HepG2 (cell line): Measurements from ENCODE around the gene CT45A10. TPM values are rescaled to one million over a fixed set of nuclear protein-coding genes. Genes with fewer than 3 reads are reported as not detected.

Source experiments
- ATAC-seq: fragments of 200-7000 bp; cut with Tn5 transposase; 3 replicates; pipeline ENCODE4 v1.9.1; 2020; ENCODE audit warnings: mild to moderate bottlenecking, moderate library complexity
- BruUV-seq: library from RNA; stranded (reverse); fragments of 400-500 nt; replicated peaks from 2 replicates; lab custom pipeline; 2021; lab: Mats Ljungman, UMichigan
- CTCF ChIA-PET: fragments of 300-600 bp; formaldehyde crosslinking; extraction: SDS; loops from one replicate; lab custom pipeline; 2021; ENCODE audit warnings: low total read pairs, inconsistent platforms, low intra/inter-chr PET ratio; lab: Yijun Ruan, JAX
- POLR2A ChIA-PET: fragments of 350-600 bp; sonication (Branson Sonifier 250); formaldehyde crosslinking; loops from one replicate; lab custom pipeline; 2020; ENCODE audit warnings: antibody characterized with exemption, inconsistent platforms; lab: Yijun Ruan, JAX
- DNase-seq: peaks from one replicate; pipeline ENCODE4 v3.0.0-alpha.2; 2015; ENCODE audit warnings: low spot score
- FAIRE-seq: peaks from 3 replicates; lab custom pipeline; 2011; peaks lifted over from hg19 to GRCh38; lab: Jason Lieb, UNC
- H2AFZ ChIP-seq: one replicate; pipeline ENCODE4 v1.6.1; 2011; ENCODE audit warnings: low read length, inconsistent platforms
- H3K27ac ChIP-seq: fragments of 300-600 bp; 3 replicates; pipeline ENCODE4 v1.8.0; 2011; ENCODE audit warnings: mixed run types, mild to moderate bottlenecking, mixed read lengths, low read length, inconsistent platforms; ENCODE audit not compliant: insufficient read depth; ENCODE audit errors: extremely low read length
- H3K27me3 ChIP-seq, 2 experiments: fragments of 200-600 bp in 1 of 2; 2 replicates in 1 of 2; 3 replicates in 1 of 2; pipeline versions ENCODE4 v1.6.0 to v1.8.0; 2011; ENCODE audit warnings: low read length in 2 of 2, mild to moderate bottlenecking in 2 of 2, moderate library complexity in 2 of 2, inconsistent platforms in 1 of 2; ENCODE audit not compliant: insufficient read depth in 2 of 2, control insufficient read depth in 1 of 2
- H3K36me3 ChIP-seq, 2 experiments: fragments of 200-600 bp in 1 of 2; replicated peaks in 1 of 2; 2 replicates in 1 of 2; 3 replicates in 1 of 2; pipeline versions ENCODE4 v1.5.1 to v1.8.0; 2011; ENCODE audit warnings: low read length in 2 of 2, inconsistent platforms in 1 of 2; ENCODE audit not compliant: insufficient read depth in 2 of 2, control insufficient read depth in 1 of 2
- H3K4me1 ChIP-seq: 2 replicates; pipeline ENCODE4 v1.5.1; 2012; ENCODE audit warnings: low read length, inconsistent platforms; ENCODE audit not compliant: insufficient read depth
- H3K4me2 ChIP-seq: 2 replicates; pipeline ENCODE4 v1.6.0; 2011; ENCODE audit warnings: low read depth, low read length, inconsistent platforms
- H3K4me3 ChIP-seq, 3 experiments: fragments of 200-600 bp in 1 of 3; sonication (generic), shearing (Covaris generic) in 1 of 3; replicated peaks in 1 of 3; 2 replicates each; pipeline ENCODE4 v1.5.1; 2011 to 2016; ENCODE audit warnings: low read length in 3 of 3, inconsistent platforms in 2 of 3, low read depth in 2 of 3, mild to moderate bottlenecking in 2 of 3, control low read depth in 1 of 3, mixed read lengths in 1 of 3; ENCODE audit not compliant: insufficient read depth in 1 of 3
- H3K79me2 ChIP-seq: one replicate; pipeline ENCODE4 v1.6.1; 2011; ENCODE audit warnings: low read length, inconsistent platforms; ENCODE audit not compliant: insufficient read depth
- H3K9ac ChIP-seq: 2 replicates; pipeline ENCODE4 v1.6.0; 2011; ENCODE audit warnings: mild to moderate bottlenecking, low read depth, low read length, inconsistent platforms; ENCODE audit not compliant: insufficient read depth
- H3K9me3 ChIP-seq: 2 replicates; pipeline ENCODE4 v1.5.1; 2012; ENCODE audit warnings: mild to moderate bottlenecking, low read length
- H4K20me1 ChIP-seq: 2 replicates; pipeline ENCODE4 v1.6.0; 2011; ENCODE audit warnings: inconsistent platforms, mild to moderate bottlenecking, low read length, moderate library complexity; ENCODE audit not compliant: insufficient read depth
- AHR ChIP-seq: IDR thresholded peaks from 2 replicates; pipeline ENCODE4 v1.6.1; 2018; ENCODE audit warnings: missing genetic modification reagents, missing compliant biosample characterization
- CBFB ChIP-seq: sonication (generic); formaldehyde crosslinking; IDR thresholded peaks from 2 replicates; pipeline ENCODE4 v1.4.0; 2020; ENCODE audit warnings: missing genetic modification reagents
- CBX2 ChIP-seq, 2 experiments: fragments of 200-600 bp in 1 of 2; sonication (generic); formaldehyde crosslinking in 1 of 2; IDR thresholded peaks; 2 replicates each; pipeline versions ENCODE4 v1.7.0 to v1.8.1; 2018 to 2022; ENCODE audit warnings: low read depth in 2 of 2, low read length in 1 of 2, mild to moderate bottlenecking in 1 of 2, missing genetic modification reagents in 1 of 2
- FLYWCH1 ChIP-seq: sonication (generic); formaldehyde crosslinking; IDR thresholded peaks from 2 replicates; pipeline ENCODE4 v1.8.1; 2023; ENCODE audit warnings: mild to moderate bottlenecking, missing genetic modification reagents
- HIC2 ChIP-seq: sonication (generic); formaldehyde crosslinking; IDR thresholded peaks from 2 replicates; pipeline ENCODE4 v1.9.0; 2022; ENCODE audit warnings: low read depth, missing genetic modification reagents
- KLF9 ChIP-seq: IDR thresholded peaks from 2 replicates; pipeline ENCODE4 v1.6.1; 2016; ENCODE audit warnings: low read depth
- MAFF ChIP-seq: IDR thresholded peaks from 2 replicates; pipeline ENCODE4 v1.6.1; 2011; ENCODE audit warnings: low read depth, low read length, improper control_type of control experiment
- PAWR ChIP-seq: sonication (generic); formaldehyde crosslinking; IDR thresholded peaks from 2 replicates; pipeline ENCODE4 v1.4.0; 2020; ENCODE audit warnings: missing genetic modification reagents, mild to moderate bottlenecking, borderline replicate concordance
- PITX1 ChIP-seq: sonication (generic); formaldehyde crosslinking; IDR thresholded peaks from 2 replicates; pipeline ENCODE4 v1.5.1; 2020; ENCODE audit warnings: mild to moderate bottlenecking, missing genetic modification reagents
- RARA ChIP-seq: IDR thresholded peaks from 2 replicates; pipeline ENCODE4 v1.6.1; 2016; ENCODE audit warnings: missing genetic modification reagents, missing compliant biosample characterization
- RORA ChIP-seq: sonication (generic); formaldehyde crosslinking; IDR thresholded peaks from 2 replicates; pipeline ENCODE4 v1.5.0; 2020; ENCODE audit warnings: mild to moderate bottlenecking, missing genetic modification reagents, moderate library complexity
- SALL2 ChIP-seq: sonication (generic); formaldehyde crosslinking; IDR thresholded peaks from 2 replicates; pipeline ENCODE4 v1.8.1; 2023; ENCODE audit warnings: mild to moderate bottlenecking, missing genetic modification reagents, inconsistent platforms
- TBX2 ChIP-seq: sonication (generic); formaldehyde crosslinking; IDR thresholded peaks from 2 replicates; pipeline ENCODE4 v1.5.0; 2020; ENCODE audit warnings: missing genetic modification reagents, mild to moderate bottlenecking, borderline replicate concordance
- THAP8 ChIP-seq: sonication (generic); formaldehyde crosslinking; IDR thresholded peaks from 2 replicates; pipeline ENCODE4 v1.5.1; 2020; ENCODE audit warnings: missing genetic modification reagents, mild to moderate bottlenecking, borderline replicate concordance
- ZFP82 ChIP-seq: sonication (generic); formaldehyde crosslinking; IDR thresholded peaks from 2 replicates; pipeline ENCODE4 v1.5.1; 2020; ENCODE audit warnings: mild to moderate bottlenecking, missing genetic modification reagents, borderline replicate concordance
- ZNF136 ChIP-seq: sonication (generic); formaldehyde crosslinking; IDR thresholded peaks from 2 replicates; pipeline ENCODE4 v1.8.1; 2022; ENCODE audit warnings: low read depth, mild to moderate bottlenecking, moderate library complexity, missing genetic modification reagents
- ZNF609 ChIP-seq: sonication (generic); formaldehyde crosslinking; IDR thresholded peaks from 2 replicates; pipeline ENCODE4 v1.4.0; 2020; ENCODE audit warnings: mild to moderate bottlenecking, missing genetic modification reagents, borderline replicate concordance
- WGBS: methylation state at CpG from one replicate; pipeline ENCODE4 v1.1.6; 2017; ENCODE audit warnings: low lambda C conversion rate; 5-methylcytosine and 5-hydroxymethylcytosine counted together
- in situ Hi-C: cut with HindIII; loops from 2 replicates; pipeline ENCODE4 v1.10.0; 2017; ENCODE audit warnings: low pct_unique_long_range_greater_than_20kb; ENCODE audit not compliant: extremely low pct_ligation_motif_present
- intact Hi-C: fragments of 100-400 bp; cut with micrococcal nuclease; formaldehyde crosslinking; loops from one replicate; pipeline ENCODE4 v1.10.0; 2022; ENCODE audit not compliant: unreplicated experiment
- polyA plus RNA-seq, 8 experiments: library from polyadenylated mRNA; depleted of rRNA in 3 of 8; stranded (reverse) in 7 of 8; unstranded in 1 of 8; fragments of >200 nt; fragmentation: Illumina TruSeq in 4 of 8; extraction: Trizol in 4 of 8; gene quantifications; 2 replicates each; pipeline versions ENCODE4 v1.2.1 to v1.2.3, GENCODE V29; 2011 to 2016; ENCODE audit warnings: low read depth in 4 of 8, missing spikeins in 1 of 8, mixed read lengths in 1 of 8; ENCODE audit not compliant: insufficient read depth in 1 of 8
- total RNA-seq, 5 experiments: library from RNA; depleted of rRNA; stranded (reverse); fragments of >200 nt; fragmentation: Illumina TruSeq; extraction: Trizol; gene quantifications; 2 replicates each; pipeline ENCODE4 v1.2.3, GENCODE V29; 2016; ENCODE audit warnings: low read depth in 1 of 5

The CT45A10 gene
- total and polyA plus RNA-seq, 2 of the 13 experiments (the other 11 are each of a cell fraction or from before 2014, with no cell fraction given) = not detected

- FAIRE-seq = no peak
- Histone ChIP-seq H2AFZ (no peak overlapping the region), H3K27ac (no peak overlapping the region), H3K36me3 (no peaks in the 10 kb centered on the region), H3K4me1 (no peaks in the 10 kb centered on the region), H3K9me3 (no peaks in the 10 kb centered on the region), H3K4me2 (no peak overlapping the region), H3K9ac (no peak overlapping the region), H4K20me1 (no peaks in the 10 kb centered on the region), H3K4me3 (no peak overlapping the region), H3K79me2 (no peaks in the 10 kb centered on the region), H3K27me3 (no peaks in the 10 kb centered on the region)
- no TSS peak for BruUV-seq
- ChIA-PET POLR2A (no interaction called here), CTCF (no interaction called here)
- no CpG with 5 or more reads among the region's 11 CpGs for WGBS
- no peak for ATAC-seq
- TF ChIP-seq CBFB (no peak), KLF9 (CRISPR knock-in tag) (no peak), CBX2 (IDR thresholded peaks at IDR 0.05; ENCODE audit: low read depth, low read length) (no peak), CBX2 (CRISPR knock-in tag; IDR thresholded peaks at IDR 0.05; ENCODE audit: low read depth) (no peak), MAFF (no peak), ZFP82 (CRISPR knock-in tag) (no peak), HIC2 (CRISPR knock-in tag) (no peak), RARA (CRISPR knock-in tag) (no peak), ZNF136 (CRISPR knock-in tag) (no peak), PAWR (CRISPR knock-in tag) (no peak), RORA (CRISPR knock-in tag) (no peak), PITX1 (no peak), AHR (no peak), TBX2 (CRISPR knock-in tag) (no peak), FLYWCH1 (CRISPR knock-in tag) (no peak), THAP8 (CRISPR knock-in tag) (no peak), SALL2 (no peak), ZNF609 (CRISPR knock-in tag) (no peak)
- DNase-seq = no peak
- intact Hi-C loops = no loop called here
- in situ Hi-C loops = no loop called here
Measured at GRCh38 chrX:135892781-135893180, 463 bp downstream of the CT45A10 start.
